Neural crest cell (in vitro differentiated cells): Measurements from ENCODE around the gene FMNL2. TPM values are rescaled to one million over a fixed set of nuclear protein-coding genes. Genes with fewer than 3 reads are reported as not detected.
"Not testable (repeated sequence)": the region's sequence is repeated elsewhere in the genome, so short reads cannot be mapped to it uniquely, and the experiment has no call there.

Source experiments
- DNase-seq: peaks from one replicate; pipeline ENCODE4 v3.0.0; 2021; ENCODE audit warnings: low read depth, mixed read lengths, low spot score
- H3K27ac Mint-ChIP-seq: one replicate; pipeline ENCODE4 v1.8.0; 2021; ENCODE audit warnings: mild to moderate bottlenecking, mixed read lengths; ENCODE audit not compliant: unreplicated experiment
- H3K27me3 Mint-ChIP-seq: 2 replicates; pipeline ENCODE4 v1.8.0; 2021; ENCODE audit warnings: low read depth, mild to moderate bottlenecking, mixed read lengths
- H3K36me3 Mint-ChIP-seq: 2 replicates; pipeline ENCODE4 v1.8.0; 2021; ENCODE audit warnings: low read depth, mild to moderate bottlenecking, mixed read lengths
- H3K4me1 Mint-ChIP-seq: 2 replicates; pipeline ENCODE4 v1.8.0; 2021; ENCODE audit warnings: mixed read lengths
- H3K4me3 Mint-ChIP-seq: one replicate; pipeline ENCODE4 v1.8.0; 2021; ENCODE audit warnings: mild to moderate bottlenecking, mixed read lengths
- H3K9me3 Mint-ChIP-seq: 2 replicates; pipeline ENCODE4 v1.8.0; 2021; ENCODE audit warnings: mixed read lengths
- CTCF ChIP-seq: fragments of 200-600 bp; sonication (generic); conservative IDR thresholded peaks from 2 replicates; pipeline ENCODE4 v1.5.0; 2021; ENCODE audit warnings: antibody characterized with exemption, mild to moderate bottlenecking
- total RNA-seq: library from RNA; stranded (reverse); gene quantifications from 2 replicates; pipeline ENCODE4 v1.2.1, GENCODE V29; 2021

FMNL2 gene
- total RNA-seq, 1 donor from 2014 or later = 54.9 TPM

- Mint-ChIP-seq H3K27ac (no peak overlapping the region), H3K4me3 (no peak overlapping the region), H3K36me3 (peaks cover 2% of the 10 kb centered on the region), H3K27me3 (no peaks in the 10 kb centered on the region), H3K9me3 (no peaks in the 10 kb centered on the region), H3K4me1 (peaks cover 87% of the 10 kb centered on the region)
- no peak for TF ChIP-seq CTCF
- no peak for DNase-seq
Observed at GRCh38 chr2:152467677-152468410, 132.9 kb downstream of the FMNL2 start.

GRCh38 chr2:152468899-152469692 is 134.1 kb downstream of the FMNL2 start:
- Mint-ChIP-seq H3K27me3 (no peaks in the 10 kb centered on the region), H3K4me1 (peaks cover 78% of the 10 kb centered on the region), H3K9me3 (no peaks in the 10 kb centered on the region), H3K27ac (no peak overlapping the region), H3K36me3 (peaks cover 2% of the 10 kb centered on the region), H3K4me3 (no peak overlapping the region)
- TF ChIP-seq CTCF = no peak
- DNase-seq = no peak

- Mint-ChIP-seq H3K4me1 (peaks cover 62% of the 10 kb centered on the region), H3K27me3 (no peaks in the 10 kb centered on the region), H3K4me3 (no peak overlapping the region), H3K9me3 (no peaks in the 10 kb centered on the region), H3K27ac (no peak overlapping the region), H3K36me3 (no peaks in the 10 kb centered on the region)
- TF ChIP-seq CTCF = no peak
- DNase-seq = no peak
Observed at GRCh38 chr2:152470861-152471854, 136.2 kb downstream of the FMNL2 start.

- no peak overlapping the region for H3K27ac Mint-ChIP-seq
- TF ChIP-seq CTCF = no peak
- no peaks in the 10 kb centered on the region for H3K27me3 Mint-ChIP-seq
- no peak overlapping the region for H3K4me3 Mint-ChIP-seq
- H3K4me1 Mint-ChIP-seq = peaks cover 52% of the 10 kb centered on the region
- no peak for DNase-seq
- H3K9me3 Mint-ChIP-seq = no peaks in the 10 kb centered on the region
- no peaks in the 10 kb centered on the region for H3K36me3 Mint-ChIP-seq
Observed at GRCh38 chr2:152472481-152472887, 137.5 kb downstream of the FMNL2 start.

GRCh38 chr2:152473151-152473857 is 138.3 kb downstream of the FMNL2 start:
- Mint-ChIP-seq H3K36me3 (no peaks in the 10 kb centered on the region), H3K9me3 (no peaks in the 10 kb centered on the region), H3K4me3 (no peak overlapping the region), H3K4me1 (peaks cover 46% of the 10 kb centered on the region), H3K27me3 (no peaks in the 10 kb centered on the region), H3K27ac (no peak overlapping the region)
- DNase-seq = no peak
- no peak for TF ChIP-seq CTCF

GRCh38 chr2:152474523-152474922 is 139.5 kb downstream of the FMNL2 start:
- not testable (repeated sequence) for DNase-seq
- H3K4me1 Mint-ChIP-seq = peaks cover 35% of the 10 kb centered on the region

More at GRCh38 chr2:152474523-152474922, 139.5 kb downstream of the FMNL2 start:
- not testable (repeated sequence) for H3K27ac Mint-ChIP-seq, H3K4me3 Mint-ChIP-seq, H3K9me3 Mint-ChIP-seq, H3K27me3 Mint-ChIP-seq, H3K36me3 Mint-ChIP-seq
